ENCODE results near the gene LONRF2. TPM values are rescaled to one million over a fixed set of nuclear protein-coding genes. Genes with fewer than 3 reads are reported as not detected.

The LONRF2 gene
- total RNA-seq, 3 donors from 2014 or later = 5.1 to 24.9 (median 19.9) TPM

- no peaks in the 10 kb centered on the region for H3K27me3 ChIP-seq
- H3K9me3 ChIP-seq = no peaks in the 10 kb centered on the region
- no peak overlapping the region for H3K27ac ChIP-seq
- intact Hi-C loops (cut with DNase I; ENCODE audit: low total_unique reads) = loop anchor here (5.0 kb wide), 1 partner anchor 1401 kb away; no protein-coding TSS in a partner anchor
- no peak overlapping the region for H3K4me3 ChIP-seq
- H3K36me3 ChIP-seq = no peaks in the 10 kb centered on the region
- no peak for DNase-seq (ENCODE audit: low spot score in 2 of 2)
- TF ChIP-seq POLR2A (IDR thresholded peaks at IDR 0.05) (no peak), POLR2AphosphoS5 (IDR thresholded peaks at IDR 0.05) (no peak), CTCF (IDR thresholded peaks at IDR 0.05) (no peak)
- H3K4me1 ChIP-seq = no peaks in the 10 kb centered on the region
Measured at GRCh38 chr2:100233061-100233460, 89.2 kb downstream of the LONRF2 start.

- intact Hi-C loops (cut with DNase I; ENCODE audit: low total_unique reads) = loop anchor here (5.0 kb wide), 1 partner anchor 1398 kb away; no protein-coding TSS in a partner anchor
- DNase-seq (ENCODE audit: low spot score in 2 of 2) = no peak
- no peak for TF ChIP-seq POLR2AphosphoS5 (IDR thresholded peaks at IDR 0.05)
- no peak for TF ChIP-seq POLR2A (IDR thresholded peaks at IDR 0.05)
- no peak for TF ChIP-seq CTCF (IDR thresholded peaks at IDR 0.05)
- no peaks in the 10 kb centered on the region for H3K27me3 ChIP-seq
- no peaks in the 10 kb centered on the region for H3K4me1 ChIP-seq
- no peaks in the 10 kb centered on the region for H3K9me3 ChIP-seq
- no peak overlapping the region for H3K27ac ChIP-seq
- H3K36me3 ChIP-seq = no peaks in the 10 kb centered on the region
- H3K4me3 ChIP-seq = no peak overlapping the region
Measured at GRCh38 chr2:100230754-100231153, 91.5 kb downstream of the LONRF2 start.

GRCh38 chr2:100228967-100229366, 93.3 kb downstream of the LONRF2 start:
- Histone ChIP-seq H3K36me3 (no peaks in the 10 kb centered on the region), H3K4me3 (no peak overlapping the region), H3K4me1 (no peaks in the 10 kb centered on the region), H3K9me3 (no peaks in the 10 kb centered on the region), H3K27ac (no peak overlapping the region), H3K27me3 (no peaks in the 10 kb centered on the region)
- no peak for DNase-seq (ENCODE audit: low spot score in 2 of 2)
- TF ChIP-seq POLR2A (IDR thresholded peaks at IDR 0.05) = no peak
- TF ChIP-seq POLR2AphosphoS5 (IDR thresholded peaks at IDR 0.05) = no peak
- TF ChIP-seq CTCF (IDR thresholded peaks at IDR 0.05) = no peak
- intact Hi-C loops (cut with DNase I; ENCODE audit: low total_unique reads) = no loop called here

GRCh38 chr2:100228415-100228814, 93.9 kb downstream of the LONRF2 start:
- Histone ChIP-seq H3K4me3 (no peak overlapping the region), H3K9me3 (no peaks in the 10 kb centered on the region), H3K36me3 (no peaks in the 10 kb centered on the region), H3K4me1 (no peaks in the 10 kb centered on the region), H3K27ac (no peak overlapping the region), H3K27me3 (no peaks in the 10 kb centered on the region)
- no peak for TF ChIP-seq CTCF (IDR thresholded peaks at IDR 0.05)
- TF ChIP-seq POLR2AphosphoS5 (IDR thresholded peaks at IDR 0.05) = no peak
- TF ChIP-seq POLR2A (IDR thresholded peaks at IDR 0.05) = no peak
- intact Hi-C loops (cut with DNase I; ENCODE audit: low total_unique reads) = no loop called here
- no peak for DNase-seq (ENCODE audit: low spot score in 2 of 2)

- no peaks in the 10 kb centered on the region for H3K36me3 ChIP-seq
- H3K4me3 ChIP-seq = no peak overlapping the region
- no peak overlapping the region for H3K27ac ChIP-seq
- H3K9me3 ChIP-seq = no peaks in the 10 kb centered on the region
- intact Hi-C loops (cut with DNase I; ENCODE audit: low total_unique reads) = no loop called here
- TF ChIP-seq CTCF (IDR thresholded peaks at IDR 0.05) (no peak), POLR2A (IDR thresholded peaks at IDR 0.05) (no peak), POLR2AphosphoS5 (IDR thresholded peaks at IDR 0.05) (no peak)
- no peaks in the 10 kb centered on the region for H3K27me3 ChIP-seq
- no peaks in the 10 kb centered on the region for H3K4me1 ChIP-seq
- no peak for DNase-seq (ENCODE audit: low spot score in 2 of 2)
Measured at GRCh38 chr2:100224988-100225710, 97.2 kb downstream of the LONRF2 start.

Measured in breast epithelium (tissue), 4 donors.